ENCODE results near the gene GARS1.

GARS1 gene

GRCh38 chr7:30681815-30682211 is 87.1 kb downstream of the GARS1 start:
- Histone ChIP-seq H3K4me3 (ENCODE audit: low read length in 2 of 2) (peak overlapping the region; percentile 17 to 71), H3K36me3 (ENCODE audit: control insufficient read depth in 2 of 2, insufficient read depth in 2 of 2, low read length in 2 of 2) (no peaks in the 10 kb centered on the region), H3K27ac (ENCODE audit: low read length) (no peak overlapping the region), H3K9ac (ENCODE audit: low read length in 2 of 2) (no peak overlapping the region), H3K4me1 (ENCODE audit: control insufficient read depth, insufficient read depth, low read length) (peaks cover 15% of the 10 kb centered on the region), H3K27me3 (ENCODE audit: control insufficient read depth in 1 of 2, insufficient read depth in 2 of 2, low read length in 2 of 2) (peaks cover 46 to 48% of the 10 kb centered on the region in 2 donors), H3K9me3 (ENCODE audit: control insufficient read depth in 2 of 2, low read length in 2 of 2) (no peaks in the 10 kb centered on the region)

GRCh38 chr7:30682212-30683083 is 87.8 kb downstream of the GARS1 start, which contains the start of gene CRHR2:
TSS of gene CRHR2 (minus strand) at chr7:30682456. CDS start at chr7:30682280, 176 bp downstream.
- H3K9me3 ChIP-seq (ENCODE audit: control insufficient read depth in 2 of 2, low read length in 2 of 2) = no peaks in the 10 kb centered on the region
- H3K36me3 ChIP-seq (ENCODE audit: control insufficient read depth in 2 of 2, insufficient read depth in 2 of 2, low read length in 2 of 2) = no peaks in the 10 kb centered on the region
- no peak within 1 kb of the TSS for H3K27ac ChIP-seq (ENCODE audit: low read length)
- peak within 1 kb of the TSS; percentile 17 to 71 for H3K4me3 ChIP-seq (ENCODE audit: low read length in 2 of 2)
- H3K4me1 ChIP-seq (ENCODE audit: control insufficient read depth, insufficient read depth, low read length) = peaks cover 15% of the 10 kb centered on the region
- no peak within 1 kb of the TSS for H3K9ac ChIP-seq (ENCODE audit: low read length in 2 of 2)
- peaks cover 44 to 46% of the 10 kb centered on the region in 2 donors for H3K27me3 ChIP-seq (ENCODE audit: control insufficient read depth in 1 of 2, insufficient read depth in 2 of 2, low read length in 2 of 2)

DNA sequence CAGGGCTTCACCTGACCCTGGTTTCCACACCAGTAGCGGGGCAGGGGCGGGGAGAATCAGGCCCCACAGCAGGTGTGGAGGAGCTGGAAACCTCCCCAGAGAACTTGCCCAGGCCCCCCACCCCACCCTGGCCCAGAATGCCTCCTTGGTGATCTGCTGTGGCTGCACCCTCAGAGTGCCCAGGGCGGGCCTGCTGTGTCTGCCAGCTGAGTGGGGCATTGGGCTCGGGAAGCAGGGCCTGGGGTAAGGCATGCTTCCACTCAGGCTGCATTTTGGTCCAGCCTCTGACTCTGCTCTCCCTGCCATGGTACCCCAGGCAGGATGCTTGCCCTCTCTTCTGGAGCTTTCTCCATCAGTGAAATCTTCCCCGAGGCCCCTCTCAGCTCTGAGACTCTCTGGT is 88.6 kb downstream of the GARS1 start:
- H3K4me3 ChIP-seq (ENCODE audit: low read length in 2 of 2) = peak overlapping the region in 1 of 2 donors; percentile 29
- H3K9ac ChIP-seq (ENCODE audit: low read length in 2 of 2) = no peak overlapping the region
- H3K27me3 ChIP-seq (ENCODE audit: control insufficient read depth in 1 of 2, insufficient read depth in 2 of 2, low read length in 2 of 2) = peaks cover 44 to 46% of the 10 kb centered on the region in 2 donors

More for the DNA sequence above, 88.6 kb downstream of the GARS1 start:
- Histone ChIP-seq H3K27ac (ENCODE audit: low read length) (no peak overlapping the region), H3K9me3 (ENCODE audit: control insufficient read depth in 2 of 2, low read length in 2 of 2) (no peaks in the 10 kb centered on the region), H3K36me3 (ENCODE audit: control insufficient read depth in 2 of 2, insufficient read depth in 2 of 2, low read length in 2 of 2) (no peaks in the 10 kb centered on the region), H3K4me1 (ENCODE audit: control insufficient read depth, insufficient read depth, low read length) (peaks cover 15% of the 10 kb centered on the region)
